GM18508 (cell line): ENCODE results near the gene CDAN1.
"Not testable (repeated sequence)": the region's sequence is repeated elsewhere in the genome, so short reads cannot be mapped to it uniquely, and the experiment has no call there.

ENCODE experiments used
- ATAC-seq: cut with Tn5 transposase; IDR thresholded peaks from one replicate; pipeline ENCODE4 v1.9.1; 2021; ENCODE audit warnings: moderate number of reproducible peaks; ENCODE audit not compliant: insufficient read depth, unreplicated experiment

CDAN1 gene

GRCh38 chr15:42680142-42680482 lies 56.8 kb downstream of the CDAN1 start:
- ATAC-seq, result not testable (repeated sequence)

- ATAC-seq, result no peak
Observed at GRCh38 chr15:42679285-42680141, 57.4 kb downstream of the CDAN1 start.

DNA sequence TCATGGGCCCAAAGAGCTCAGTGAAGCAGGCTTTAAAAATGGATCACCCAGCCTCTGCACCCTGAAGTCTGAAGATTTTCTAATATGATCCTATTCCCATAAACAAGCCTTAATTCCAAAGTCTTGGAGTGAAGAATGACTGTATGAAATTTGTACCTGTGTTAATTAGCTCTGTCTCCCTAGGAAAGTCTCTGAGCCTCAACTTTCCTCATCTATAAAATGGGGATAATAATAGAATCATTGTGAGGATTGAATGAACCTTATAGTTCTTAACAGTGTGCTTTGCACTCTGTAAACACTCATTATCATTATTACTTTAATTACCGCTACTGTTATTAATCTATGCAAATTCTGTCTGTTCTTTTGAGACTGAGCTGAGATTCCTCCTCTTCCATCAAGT lies 61.9 kb downstream of the CDAN1 start:
- ATAC-seq, result no peak

- ATAC-seq, result no peak
Observed at GRCh38 chr15:42674472-42674871, 62.5 kb downstream of the CDAN1 start.
